Urinary bladder (tissue), 4 donors: ENCODE measurements around the gene CHST10. TPM values are rescaled to one million over a fixed set of nuclear protein-coding genes. Genes with fewer than 3 reads are reported as not detected.

Experiments used
- DNase-seq: peaks from one replicate; pipeline ENCODE4 v3.0.0-alpha.2; 2015; ENCODE audit errors: extremely low spot score
- H3K27ac ChIP-seq: one replicate; pipeline ENCODE4 v1.5.1; 2013; ENCODE audit warnings: low read depth, mild to moderate bottlenecking, moderate library complexity
- H3K36me3 ChIP-seq: one replicate; pipeline ENCODE4 v1.6.1; 2013; ENCODE audit warnings: mild to moderate bottlenecking, moderate library complexity; ENCODE audit not compliant: insufficient read depth
- H3K4me1 ChIP-seq: one replicate; pipeline ENCODE4 v1.6.1; 2013; ENCODE audit warnings: mild to moderate bottlenecking, moderate library complexity; ENCODE audit not compliant: insufficient read depth
- H3K4me3 ChIP-seq: one replicate; pipeline ENCODE4 v1.5.1; 2013; ENCODE audit warnings: low read depth, low read length
- WGBS: extraction: QIAGEN DNeasy Blood & Tissue Kit; methylation state at CpG from one replicate; pipeline ENCODE4 v1.1.7; 2013; 5-methylcytosine and 5-hydroxymethylcytosine counted together
- polyA plus RNA-seq: library from polyadenylated mRNA; stranded (reverse); fragments of 200-250 nt; gene quantifications from one replicate; pipeline ENCODE4 v1.2.3, GENCODE V29; 2013
- total RNA-seq: library from RNA; depleted of rRNA; stranded (reverse); fragments of >200 nt; gene quantifications from one replicate; pipeline ENCODE4 v1.2.3, GENCODE V29; 2014
- donor health status: healthy with polysubstance abuse.
- donor health status: healthy.

Gene CHST10
- total and polyA plus RNA-seq, 2 donors, result 10.3 to 12.5 TPM

DNA sequence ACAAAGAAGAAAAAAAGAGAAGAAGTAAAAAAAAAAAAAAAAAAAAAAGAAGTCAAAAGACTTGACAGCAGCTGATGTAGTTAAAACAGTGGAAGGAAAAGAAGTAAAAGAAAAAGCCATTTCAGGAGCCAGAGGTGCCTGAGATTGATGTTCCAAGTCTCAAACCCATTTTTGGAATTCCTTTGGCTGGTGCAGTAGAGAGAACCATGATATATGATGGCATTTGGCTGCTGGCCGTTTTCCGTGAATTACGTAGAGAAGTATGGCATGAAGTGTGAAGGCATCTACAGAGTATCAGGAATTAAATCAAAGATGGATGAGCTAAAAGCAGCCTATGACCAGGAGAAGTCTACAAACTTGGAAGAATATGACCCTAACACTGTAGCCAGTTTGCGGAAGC, 7.6 kb upstream of the CHST10 start:
- DNase-seq, result no peak
- Histone ChIP-seq H3K36me3 (no peaks in the 10 kb centered on the region), H3K27ac (no peak overlapping the region), H3K4me3 (no peak overlapping the region), H3K4me1 (no peaks in the 10 kb centered on the region)
- WGBS, result 56% methylated on average over 4 of the region's 4 CpGs

DNA sequence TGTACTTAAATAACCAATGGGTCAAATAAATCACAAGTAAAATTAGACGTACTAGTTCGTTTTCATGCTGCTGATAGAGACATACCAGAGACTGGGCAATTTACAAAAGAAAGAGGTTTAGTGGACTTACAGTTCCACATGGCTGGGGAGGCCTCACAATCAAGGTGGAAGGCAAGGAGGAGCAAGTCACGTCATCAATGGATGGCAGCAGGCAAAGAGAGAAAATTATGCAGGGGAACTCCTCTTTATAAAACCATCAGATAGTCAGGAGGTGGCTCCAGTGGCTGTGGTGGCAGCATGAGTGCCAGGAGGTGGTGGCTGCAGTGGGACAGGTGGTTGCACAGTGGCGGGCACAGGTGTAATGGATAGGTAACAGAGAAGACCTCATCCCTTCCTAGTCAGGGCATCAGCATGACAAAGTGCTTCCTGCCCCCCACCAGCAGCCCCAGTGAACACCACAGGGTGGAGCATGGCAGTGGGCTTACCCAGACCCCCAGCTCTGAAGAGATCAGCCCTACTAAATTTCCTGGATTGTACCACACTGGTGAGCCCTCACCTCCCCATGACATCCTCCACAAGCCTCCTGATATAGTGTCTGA, 6.9 kb upstream of the CHST10 start:
- DNase-seq, result no peak
- Histone ChIP-seq H3K4me3 (no peak overlapping the region), H3K27ac (no peak overlapping the region), H3K36me3 (no peaks in the 10 kb centered on the region), H3K4me1 (no peaks in the 10 kb centered on the region)
- WGBS, result 75% methylated on average over 4 of the region's 4 CpGs

DNA sequence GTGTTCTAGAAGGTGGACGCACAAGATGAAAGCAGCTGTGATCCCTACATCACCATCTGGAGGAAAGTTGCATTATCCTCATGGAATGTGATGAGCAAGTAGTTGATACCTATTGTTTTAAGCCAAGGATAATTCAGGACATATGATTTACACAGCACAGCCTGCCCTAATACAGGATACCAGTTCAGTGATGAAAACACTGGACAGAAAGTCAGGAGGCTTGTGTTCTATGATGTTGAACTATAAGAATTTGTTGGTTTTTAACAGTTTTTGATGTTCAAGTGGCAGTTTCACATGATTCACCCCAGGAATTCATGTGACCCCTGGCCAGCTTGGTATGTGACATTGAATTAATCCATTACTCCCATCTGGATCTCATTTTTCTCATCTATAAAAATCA, 6.2 kb upstream of the CHST10 start:
- Histone ChIP-seq H3K36me3 (no peaks in the 10 kb centered on the region), H3K4me3 (no peak overlapping the region), H3K27ac (no peak overlapping the region), H3K4me1 (no peaks in the 10 kb centered on the region)
- DNase-seq, result no peak
- 65% methylated on average over 1 of the region's 1 CpG for WGBS

DNA sequence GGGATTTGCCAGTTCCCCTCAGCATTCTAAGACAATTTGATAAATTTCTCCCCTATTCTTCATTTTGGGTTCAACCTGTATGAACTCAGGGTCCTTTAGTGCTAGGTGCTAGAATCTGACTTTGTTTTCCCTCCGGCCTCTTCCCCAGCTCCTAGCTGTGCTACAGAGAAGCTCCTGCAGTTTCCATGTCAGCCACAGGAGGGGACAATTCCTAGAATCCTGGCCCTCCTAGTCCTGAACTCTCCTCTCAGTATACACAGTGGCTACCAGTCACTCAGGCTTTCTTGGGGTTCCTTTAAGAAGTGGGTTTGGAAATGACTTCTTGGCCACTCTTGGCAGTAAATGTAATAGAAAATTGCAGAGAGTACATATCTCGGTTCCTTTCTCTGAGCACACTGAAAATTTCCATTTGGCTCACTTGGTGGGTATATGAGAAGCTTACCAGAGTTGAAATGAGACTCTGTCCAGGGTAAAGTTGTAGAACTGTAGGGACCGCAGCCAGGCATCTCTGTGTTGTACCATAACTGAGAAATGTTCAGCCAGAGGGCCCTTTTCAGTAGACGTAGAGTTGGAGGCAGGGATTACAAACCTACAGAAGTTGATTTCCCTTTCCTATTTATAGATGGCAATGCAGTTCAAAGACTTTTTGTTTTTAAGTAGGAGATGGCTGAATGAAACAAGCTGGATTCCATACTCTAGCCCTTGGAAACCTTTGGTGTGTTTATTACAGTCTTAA, 5.0 kb upstream of the CHST10 start:
- no peak overlapping the region for H3K27ac ChIP-seq
- DNase-seq, result no peak
- no peak overlapping the region for H3K4me3 ChIP-seq
- WGBS, result 70% methylated on average over 4 of the region's 4 CpGs
- H3K4me1 ChIP-seq, result no peaks in the 10 kb centered on the region
- no peaks in the 10 kb centered on the region for H3K36me3 ChIP-seq

DNA sequence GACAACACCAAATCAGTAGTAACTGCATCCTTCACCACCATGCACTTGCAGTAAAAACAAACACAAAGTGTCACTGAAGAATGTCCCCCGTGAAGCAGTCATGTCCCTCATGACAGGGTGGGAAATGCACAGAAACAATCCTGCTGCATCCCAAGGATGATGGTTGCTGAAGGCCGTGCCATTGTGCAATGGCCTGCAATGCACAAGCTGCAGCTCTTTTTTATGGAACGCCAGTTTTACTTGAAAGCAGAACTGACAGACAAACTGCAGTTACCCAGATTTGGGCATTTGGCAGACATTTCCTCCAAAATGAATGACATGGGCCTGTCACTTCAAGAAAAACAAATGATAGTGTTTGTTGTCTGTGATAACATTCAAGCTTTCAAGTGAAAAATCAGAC, 2.4 kb upstream of the CHST10 start:
- 69% methylated on average over 3 of the region's 3 CpGs for WGBS
- Histone ChIP-seq H3K36me3 (no peaks in the 10 kb centered on the region), H3K4me3 (no peak overlapping the region), H3K27ac (no peak overlapping the region), H3K4me1 (no peaks in the 10 kb centered on the region)
- DNase-seq, result no peak

DNA sequence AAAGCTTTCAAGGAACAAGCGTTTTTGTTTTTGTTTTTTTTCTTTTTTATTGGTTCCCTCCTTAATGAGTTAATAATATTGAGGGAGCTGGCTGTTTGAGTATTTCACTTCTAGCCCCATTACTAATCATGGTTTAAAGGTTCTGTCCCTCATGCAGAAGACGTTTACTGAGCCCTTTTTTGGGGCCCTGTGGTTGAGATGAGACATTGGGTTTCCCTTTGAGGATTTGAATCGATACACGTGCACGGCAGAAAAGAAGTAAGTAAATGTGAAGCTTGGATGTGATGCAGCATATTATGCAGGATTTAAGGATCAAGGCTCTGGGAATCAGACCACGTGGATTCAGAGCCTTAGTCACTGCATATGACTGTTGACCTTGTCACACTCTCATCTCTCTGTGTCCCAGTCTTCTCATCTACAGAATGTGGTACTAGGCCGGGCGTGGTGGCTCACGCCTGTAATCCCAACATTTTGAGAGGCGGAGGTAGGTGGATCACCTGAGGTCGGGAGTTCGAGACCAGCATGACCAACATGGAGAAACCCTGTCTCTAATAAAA, 1.0 kb upstream of the CHST10 start:
- no peak for DNase-seq
- Histone ChIP-seq H3K4me3 (no peak overlapping the region), H3K36me3 (no peaks in the 10 kb centered on the region), H3K27ac (no peak overlapping the region), H3K4me1 (no peaks in the 10 kb centered on the region)
- 84% methylated on average over 12 of the region's 12 CpGs for WGBS

DNA sequence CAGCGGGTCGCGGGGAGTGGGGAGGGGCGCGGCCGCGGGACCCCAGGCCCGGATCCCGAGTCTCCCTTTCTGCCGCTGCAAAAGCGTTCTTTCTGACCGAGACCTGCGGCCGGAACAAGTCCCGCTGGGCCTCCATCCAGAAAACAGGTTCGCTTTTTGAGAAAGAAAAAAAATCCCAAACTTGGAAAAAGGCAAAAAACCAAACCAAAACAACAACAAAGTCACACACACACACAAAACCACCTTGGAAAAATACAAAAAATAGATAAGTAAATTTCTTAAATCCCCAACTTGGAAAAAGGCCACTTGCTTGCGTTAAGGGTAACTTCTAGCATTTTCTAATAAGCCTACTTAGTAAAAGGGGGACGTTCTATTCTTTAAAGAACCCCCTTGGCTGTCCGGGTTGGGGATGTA, 250 bp upstream of the CHST10 start:
- no peak for DNase-seq
- Histone ChIP-seq H3K4me3 (peak overlapping the region; percentile 75), H3K4me1 (no peaks in the 10 kb centered on the region), H3K27ac (peak overlapping the region; percentile 28), H3K36me3 (no peaks in the 10 kb centered on the region)
- 6% methylated on average over 19 of the region's 19 CpGs for WGBS

DNA sequence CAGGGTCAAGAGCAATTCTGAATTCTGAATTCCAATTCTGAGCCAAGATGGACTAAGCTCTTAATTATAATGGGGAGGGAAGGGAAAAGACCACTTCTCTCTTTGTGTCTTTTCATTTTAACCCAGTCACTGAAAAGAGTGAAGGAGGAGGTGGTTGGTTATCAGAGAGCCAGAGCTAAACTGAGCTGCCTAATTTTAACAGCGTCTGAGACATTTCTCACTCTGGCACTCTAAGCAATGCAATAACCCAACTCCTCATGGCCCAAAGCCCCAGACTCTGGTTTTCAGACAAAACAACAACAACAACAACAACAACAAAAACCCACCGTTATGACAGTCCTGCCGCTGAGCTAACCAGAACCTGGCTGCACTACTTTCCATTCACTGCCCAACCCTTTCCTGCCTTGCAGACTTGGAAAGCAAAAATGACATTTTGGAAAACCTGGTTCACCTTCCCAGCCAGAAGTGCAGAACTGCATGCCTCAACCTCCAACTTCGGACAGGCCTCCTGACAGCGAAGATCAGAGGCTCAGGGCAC, 1.0 kb downstream of the CHST10 start:
- Histone ChIP-seq H3K27ac (no peak overlapping the region), H3K36me3 (no peaks in the 10 kb centered on the region), H3K4me3 (peak overlapping the region; percentile 75), H3K4me1 (no peaks in the 10 kb centered on the region)
- 2% methylated on average over 5 of the region's 5 CpGs for WGBS
- no peak for DNase-seq

DNA sequence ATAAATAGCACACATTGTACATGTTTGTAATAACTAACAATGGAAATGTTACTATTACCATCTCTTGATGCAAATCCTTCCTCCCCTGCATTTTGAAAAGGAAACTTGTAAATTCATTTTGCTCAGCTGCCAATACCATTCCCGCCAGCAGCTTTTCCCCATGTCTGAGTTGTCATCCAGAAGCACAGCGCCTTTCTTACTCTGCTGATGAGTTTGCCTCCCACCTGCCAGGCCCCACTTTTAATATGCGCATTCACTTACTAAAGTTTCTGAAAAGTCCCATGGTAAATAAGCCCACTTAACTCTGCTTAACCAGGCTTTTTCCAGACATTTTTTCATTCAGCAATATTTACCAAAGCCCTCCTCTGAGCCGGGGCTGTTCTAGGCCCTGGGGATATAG, 3.9 kb downstream of the CHST10 start:
- Histone ChIP-seq H3K36me3 (no peaks in the 10 kb centered on the region), H3K4me1 (no peaks in the 10 kb centered on the region), H3K27ac (no peak overlapping the region), H3K4me3 (no peak overlapping the region)
- DNase-seq, result no peak
- WGBS, result 95% methylated on average over 4 of the region's 4 CpGs

DNA sequence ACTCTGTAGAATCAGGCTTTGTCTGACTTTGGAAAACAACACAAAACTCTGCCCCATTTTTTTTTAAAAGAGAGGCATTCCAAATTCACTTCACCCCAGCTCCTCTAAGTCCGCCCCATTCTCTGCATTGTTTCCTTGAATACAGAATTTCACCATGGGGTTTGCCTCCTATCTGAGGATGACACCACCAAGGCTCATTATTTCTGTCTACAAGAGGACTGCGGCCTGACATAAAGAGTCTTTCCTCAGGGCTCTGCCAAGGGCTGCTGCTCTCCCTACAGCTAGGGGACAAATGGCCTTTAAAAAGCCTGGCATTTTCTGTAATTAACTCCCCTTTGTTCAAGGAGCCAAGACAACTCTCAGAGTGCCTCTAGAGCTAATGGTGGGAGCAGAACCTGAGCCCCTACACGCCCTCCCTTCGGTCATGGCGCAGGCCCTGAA, 4.6 kb downstream of the CHST10 start:
- 96% methylated on average over 5 of the region's 5 CpGs for WGBS
- H3K36me3 ChIP-seq, result no peaks in the 10 kb centered on the region
- no peak for DNase-seq
- no peaks in the 10 kb centered on the region for H3K4me1 ChIP-seq
- H3K27ac ChIP-seq, result no peak overlapping the region
- H3K4me3 ChIP-seq, result no peak overlapping the region

DNA sequence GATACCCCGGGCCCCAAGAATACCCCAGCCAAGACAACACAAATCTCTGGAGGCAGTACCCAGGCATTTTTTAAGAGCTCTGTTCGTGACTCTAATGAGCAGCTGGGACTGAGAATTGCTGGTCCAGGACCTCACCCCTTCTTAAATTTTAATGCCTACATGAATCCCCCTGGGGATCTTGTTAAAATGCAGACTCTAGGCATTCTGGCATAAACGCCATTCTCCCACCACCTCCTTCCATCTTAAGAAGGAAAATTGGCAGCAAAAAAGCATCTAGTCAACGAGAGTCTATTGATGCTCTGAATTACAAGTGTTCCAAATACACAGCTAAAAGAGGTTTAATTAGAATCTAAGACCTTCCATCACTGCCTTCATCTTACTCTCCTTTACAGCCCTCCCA, 5.0 kb downstream of the CHST10 start:
- Histone ChIP-seq H3K27ac (no peak overlapping the region), H3K4me3 (no peak overlapping the region), H3K36me3 (no peaks in the 10 kb centered on the region), H3K4me1 (no peaks in the 10 kb centered on the region)
- WGBS, result 91% methylated on average over 4 of the region's 4 CpGs
- no peak for DNase-seq

DNA sequence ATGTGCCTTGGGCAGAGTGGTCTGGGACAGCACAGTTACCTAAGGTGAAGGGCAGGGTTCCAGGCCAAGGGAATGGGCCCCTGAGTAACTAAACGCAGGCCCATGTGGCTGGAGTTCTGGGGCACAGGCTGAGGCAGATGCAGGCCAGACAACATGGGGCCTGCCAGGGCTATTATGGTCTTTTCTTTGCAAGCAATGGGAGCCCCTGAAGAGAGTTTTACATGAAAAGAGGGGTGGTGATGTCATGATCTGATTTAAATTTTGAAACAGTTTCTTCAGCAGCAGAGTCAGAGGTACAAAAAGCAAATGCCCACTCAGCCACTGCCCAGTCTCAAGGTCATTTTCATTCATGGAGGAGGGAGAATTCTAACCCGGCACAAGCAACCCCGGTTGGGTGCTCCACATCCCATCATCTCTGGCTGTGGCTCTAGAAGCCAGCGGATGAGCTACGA, 5.6 kb downstream of the CHST10 start:
- Histone ChIP-seq H3K4me1 (no peaks in the 10 kb centered on the region), H3K4me3 (no peak overlapping the region), H3K36me3 (no peaks in the 10 kb centered on the region), H3K27ac (no peak overlapping the region)
- no peak for DNase-seq
- WGBS, result 96% methylated on average over 5 of the region's 5 CpGs

DNA sequence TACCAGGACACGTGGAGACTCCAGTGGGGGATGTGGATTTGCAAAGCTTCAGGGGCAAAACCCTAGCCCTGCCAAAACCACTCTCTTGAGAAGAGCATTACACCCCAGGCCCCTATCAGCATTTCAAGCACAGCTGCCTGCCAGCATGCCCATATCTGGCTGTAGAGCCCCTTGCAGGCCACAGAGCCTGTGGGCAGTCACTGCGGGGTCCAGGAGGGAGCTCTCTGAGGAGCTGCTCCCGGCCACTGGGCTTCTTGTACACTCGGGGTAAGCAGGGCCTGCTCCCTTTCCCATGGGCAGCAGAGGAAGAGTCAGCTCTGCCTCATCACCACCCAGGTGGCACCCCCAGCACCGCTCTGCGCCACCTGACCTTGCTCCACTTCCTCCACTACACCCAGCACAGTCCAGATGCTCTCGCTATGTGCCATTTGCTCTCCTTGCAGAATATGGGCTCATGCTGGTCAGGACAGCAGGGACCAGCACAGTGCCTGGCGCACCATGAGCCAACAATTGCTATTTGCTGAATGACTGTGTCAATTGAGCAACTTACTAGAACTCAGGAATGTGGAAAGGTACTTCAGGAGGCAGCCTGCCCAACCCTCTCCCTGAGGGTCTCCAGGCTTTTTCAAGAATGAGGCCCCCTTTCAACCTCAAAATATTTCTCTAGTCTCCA, 7.4 kb downstream of the CHST10 start:
- Histone ChIP-seq H3K36me3 (no peaks in the 10 kb centered on the region), H3K4me1 (no peaks in the 10 kb centered on the region), H3K27ac (no peak overlapping the region), H3K4me3 (no peak overlapping the region)
- 91% methylated on average over 8 of the region's 8 CpGs for WGBS
- no peak for DNase-seq
